A549 (cell line): ENCODE measurements around the gene SCYL1.

Source experiments
- CHD2 ChIP-seq: fragments of 150-350 bp; IDR thresholded peaks from 2 replicates; pipeline ENCODE4 v1.6.1; 2014; ENCODE audit warnings: low read length; ENCODE audit not compliant: partially characterized antibody
- CTCF ChIP-seq: fragments of >200 bp; sonication (Bioruptor Twin); formaldehyde crosslinking; IDR thresholded peaks from 3 replicates; pipeline ENCODE4 v1.5.1; 2016
- JUN ChIP-seq, 2 experiments: fragments of >200 bp; sonication (Bioruptor Twin); formaldehyde crosslinking; IDR thresholded peaks; 2 replicates in 1 of 2; 3 replicates in 1 of 2; pipeline ENCODE4 v1.6.1; 2016 to 2017
- MAX ChIP-seq: IDR thresholded peaks from 2 replicates; pipeline ENCODE4 v1.6.1; 2012
- MAZ ChIP-seq: fragments of 150-350 bp; IDR thresholded peaks from 2 replicates; pipeline ENCODE4 v1.6.1; 2014; ENCODE audit warnings: antibody characterized with exemption, low read depth, low read length, borderline replicate concordance
- NPAS2 ChIP-seq: fragments of 250-450 bp; sonication (Bioruptor Pico); IDR thresholded peaks from 2 replicates; pipeline ENCODE4 v1.8.0; 2022; ENCODE audit warnings: mild to moderate bottlenecking, moderate library complexity, borderline replicate concordance
- POLR2A ChIP-seq: IDR thresholded peaks from 2 replicates; pipeline ENCODE4 v1.6.1; 2012; ENCODE audit warnings: mild to moderate bottlenecking, low read length
- RAD21 ChIP-seq, 2 experiments: fragments of >200 bp in 1 of 2; sonication (Bioruptor Twin) in 1 of 2; formaldehyde crosslinking in 1 of 2; IDR thresholded peaks in 1 of 2; conservative IDR thresholded peaks in 1 of 2; 2 replicates in 1 of 2; 3 replicates in 1 of 2; pipeline ENCODE4 v1.6.1; 2012 to 2018; ENCODE audit warnings: inconsistent platforms in 1 of 2
- RCOR1 ChIP-seq: fragments of 150-350 bp; IDR thresholded peaks from 2 replicates; pipeline ENCODE4 v1.6.1; 2014; ENCODE audit warnings: antibody characterized with exemption, low read length, low read depth
- RFX5 ChIP-seq: fragments of 450-650 bp; IDR thresholded peaks from 2 replicates; pipeline ENCODE4 v1.7.1; 2014; ENCODE audit warnings: antibody characterized with exemption, mild to moderate bottlenecking, moderate library complexity

- no peak for TF ChIP-seq JUN (IDR thresholded peaks at IDR 0.05)
- no peak for TF ChIP-seq CHD2
- peak; percentile 56 for TF ChIP-seq CTCF
- peak; percentile 69 to 76 for TF ChIP-seq RAD21 (conservative IDR thresholded peaks at IDR 0.05 in 1 of 2, IDR thresholded peaks at IDR 0.05 in 1 of 2)
- no peak for TF ChIP-seq RFX5
- TF ChIP-seq MAZ: no peak
- TF ChIP-seq NPAS2 (CRISPR knock-in tag): no peak
- TF ChIP-seq MAX: no peak
- TF ChIP-seq POLR2A: no peak
- TF ChIP-seq RCOR1: no peak
Observed at GRCh38 chr11:65571940-65572339, 47.1 kb downstream of the SCYL1 start.
